HG02623 (cell line): Measurements from ENCODE around the gene RPSA.
A peak's percentile ranks its signal among the peaks of the same experiment; 100 is the strongest.
"Not testable (repeated sequence)": the region's sequence is repeated elsewhere in the genome, so short reads cannot be mapped to it uniquely, and the experiment has no call there.

Experiments used
- ATAC-seq: cut with Tn5 transposase; IDR thresholded peaks from one replicate; pipeline ENCODE4 v1.9.1; 2021; ENCODE audit warnings: moderate library complexity; ENCODE audit not compliant: unreplicated experiment

The RPSA gene

DNA sequence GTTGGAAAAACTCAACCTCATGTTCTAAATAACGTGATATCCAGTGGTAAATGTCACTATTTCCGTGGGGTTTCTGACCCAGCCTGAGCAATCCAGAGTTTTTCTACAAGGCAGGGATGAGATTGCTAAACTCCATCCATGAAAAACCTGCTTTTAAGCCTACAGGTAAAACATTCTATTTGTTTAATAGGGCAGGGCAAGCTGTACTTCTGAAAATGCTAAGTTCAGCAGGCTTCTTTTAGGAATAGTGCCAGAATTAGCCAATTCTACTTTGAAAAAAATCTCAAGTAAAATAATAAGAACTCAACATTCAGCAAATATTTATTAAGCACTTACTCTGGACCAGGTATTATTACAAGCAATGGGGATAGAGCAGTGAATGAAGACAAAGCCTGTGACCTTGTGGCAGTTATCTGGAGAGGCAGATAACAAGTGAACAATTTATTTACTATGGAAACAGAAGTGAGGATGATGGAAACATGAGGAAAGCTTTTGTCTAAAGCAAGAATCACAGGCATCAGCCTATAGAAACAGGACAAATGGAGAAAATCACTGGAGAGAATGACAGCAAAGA is 13.3 kb downstream of the RPSA start:
- ATAC-seq, result no peak

GRCh38 chr3:39420543-39420942 is 14.0 kb downstream of the RPSA start:
- no peak for ATAC-seq

- ATAC-seq, result no peak
Measured at GRCh38 chr3:39423436-39423970, 17.0 kb downstream of the RPSA start.

DNA sequence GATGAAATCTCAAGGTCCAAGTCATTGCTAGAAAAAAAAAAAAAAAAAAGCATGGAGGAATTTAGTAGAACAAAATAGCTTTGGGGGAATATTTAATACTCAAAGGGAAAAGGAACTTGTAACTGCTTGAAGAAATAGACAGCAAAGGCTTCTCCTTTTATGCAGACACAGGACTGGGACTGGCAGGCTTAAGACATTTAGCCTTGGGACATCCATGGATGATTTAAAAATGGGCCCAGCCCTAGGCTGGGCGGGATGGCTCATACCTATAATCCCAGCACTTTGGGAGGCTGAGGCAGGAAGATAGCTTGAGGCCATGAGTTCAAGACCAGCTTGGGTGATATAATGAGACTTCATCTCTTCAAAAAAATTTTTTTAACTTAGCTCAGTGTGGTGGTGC is 19.8 kb downstream of the RPSA start:
- ATAC-seq, result no peak

DNA sequence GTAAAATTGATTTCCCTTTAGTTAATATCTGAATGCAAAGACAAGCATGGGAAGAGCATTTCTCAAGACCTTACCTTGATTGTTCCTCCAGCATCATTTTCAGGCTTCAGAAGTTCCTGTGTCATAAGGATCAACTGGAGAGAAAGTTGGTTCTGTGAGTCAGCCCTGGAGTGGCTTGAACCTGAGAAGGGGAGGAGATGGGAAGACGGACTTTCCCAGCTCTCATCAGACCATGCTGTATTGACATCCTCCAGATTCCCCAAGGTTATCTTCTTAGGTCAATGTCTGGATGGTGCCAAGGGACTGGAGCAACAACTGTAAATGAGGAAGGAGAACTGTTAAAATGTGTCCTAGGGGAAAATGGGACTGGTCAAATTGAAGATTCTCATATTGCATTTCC is 21.0 kb downstream of the RPSA start:
- no peak for ATAC-seq

- no peak for ATAC-seq
Measured at GRCh38 chr3:39428745-39429201, 22.3 kb downstream of the RPSA start.

DNA sequence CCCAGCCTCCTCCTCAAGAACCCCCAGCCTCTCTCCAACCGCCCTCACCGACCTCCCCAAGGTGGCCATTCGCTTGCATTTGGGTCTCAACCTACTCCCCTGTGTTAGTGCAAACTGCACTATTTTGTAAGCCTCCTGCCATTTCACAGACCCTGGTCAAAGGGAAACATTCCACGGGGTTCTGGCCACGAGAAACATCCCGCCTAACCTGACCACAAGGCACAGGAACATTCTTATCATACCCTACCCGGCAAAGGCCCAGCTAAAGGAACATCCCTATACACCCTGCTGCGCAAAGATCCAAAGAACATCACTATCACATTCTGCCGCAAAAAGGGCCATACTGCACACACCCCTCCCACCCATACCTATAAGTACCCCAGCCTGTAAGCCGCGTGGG is 22.9 kb downstream of the RPSA start:
- no peak for ATAC-seq

DNA sequence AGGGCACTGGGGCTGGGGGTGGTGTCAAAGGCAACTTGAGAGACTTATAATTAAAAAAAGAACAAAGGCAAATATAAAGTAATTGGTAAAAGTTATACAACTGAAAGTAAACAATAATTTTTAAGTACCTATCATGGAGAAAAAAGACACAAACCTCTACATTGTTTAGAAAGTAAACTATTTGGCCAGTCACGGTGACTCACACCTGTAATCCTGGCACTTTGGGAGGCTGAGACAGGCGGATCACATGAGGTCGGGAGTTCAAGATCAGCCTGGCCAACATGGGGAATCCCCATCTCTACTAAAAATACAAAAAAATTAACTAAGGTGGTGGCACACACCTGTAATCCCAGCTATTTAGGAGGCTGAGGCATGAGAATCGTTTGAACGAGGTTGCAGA is 25.8 kb downstream of the RPSA start:
- no peak for ATAC-seq

DNA sequence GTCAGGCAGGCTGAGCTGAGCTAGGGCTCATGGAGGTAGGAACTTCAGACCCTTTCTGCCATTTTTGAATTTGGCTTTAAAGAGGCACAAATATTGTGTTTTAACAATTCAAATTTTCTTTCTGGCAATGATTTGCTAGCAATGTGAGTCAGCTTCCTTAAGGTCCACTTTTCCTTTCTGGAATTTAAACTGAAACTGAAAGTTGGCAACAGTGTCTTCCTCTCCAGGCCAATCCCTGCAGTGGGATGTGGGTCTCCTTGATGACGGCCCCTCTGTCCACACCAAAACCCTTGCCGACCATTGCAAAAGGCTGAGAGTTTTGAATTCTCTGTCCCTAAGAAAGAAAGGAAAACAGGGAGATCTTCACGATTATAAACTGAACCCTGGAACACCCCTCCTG is 27.1 kb downstream of the RPSA start:
- no peak for ATAC-seq

DNA sequence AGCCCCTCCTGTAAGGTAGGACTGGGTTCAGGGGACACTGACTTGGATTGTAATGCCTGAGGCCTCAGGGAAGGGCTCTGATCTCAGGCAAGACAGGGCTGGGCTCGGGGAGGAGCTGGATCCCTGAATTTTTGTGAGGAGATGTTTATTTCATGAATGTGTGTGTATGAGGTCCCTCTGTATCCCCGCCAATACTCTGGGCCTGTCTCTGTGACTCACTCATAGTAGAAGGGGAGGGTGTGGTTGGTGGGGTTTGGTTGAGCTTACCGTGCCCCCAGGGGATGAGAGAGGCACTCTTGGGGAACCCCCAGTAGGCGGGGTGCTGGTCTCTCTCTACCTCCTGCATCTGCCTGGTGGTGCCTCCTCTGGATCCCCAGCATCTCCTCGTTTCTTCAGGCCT is 28.1 kb downstream of the RPSA start:
- ATAC-seq, result no peak

DNA sequence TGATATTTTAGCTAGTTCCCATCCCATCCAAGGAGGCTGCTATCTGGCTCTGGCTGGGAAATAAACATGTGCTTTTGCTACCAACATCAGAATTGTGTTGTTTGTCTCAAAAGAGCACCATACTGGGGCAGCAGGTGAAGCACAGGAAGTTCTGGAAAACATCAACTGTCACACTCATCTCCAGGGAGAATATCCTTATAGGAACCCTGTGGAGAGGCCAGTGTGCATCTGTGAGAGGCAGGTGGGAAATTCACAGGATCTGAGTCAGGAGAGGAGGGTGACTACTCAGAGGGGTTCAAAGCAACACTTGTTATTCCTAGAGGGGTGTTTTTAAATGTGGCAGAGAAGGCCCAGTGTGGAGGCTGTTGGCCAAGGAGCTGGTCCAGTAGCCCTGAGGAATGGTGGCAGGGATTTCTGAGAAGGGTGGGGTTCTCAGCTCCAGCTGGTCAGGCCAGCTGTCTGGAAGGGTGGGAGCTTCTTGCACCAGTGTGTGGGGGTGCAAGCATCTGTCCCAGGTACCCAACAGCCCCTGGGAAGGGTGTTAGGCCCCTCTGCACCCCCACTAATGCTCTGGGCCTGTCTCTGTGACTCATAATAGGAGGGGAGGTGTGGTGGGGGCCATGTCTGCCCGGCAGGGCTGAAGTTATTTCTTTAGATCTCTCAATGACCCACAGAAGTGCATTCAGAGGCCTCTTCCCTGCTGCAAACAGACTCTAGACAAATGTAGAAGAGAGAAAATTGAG is 28.7 kb downstream of the RPSA start:
- no peak for ATAC-seq

DNA sequence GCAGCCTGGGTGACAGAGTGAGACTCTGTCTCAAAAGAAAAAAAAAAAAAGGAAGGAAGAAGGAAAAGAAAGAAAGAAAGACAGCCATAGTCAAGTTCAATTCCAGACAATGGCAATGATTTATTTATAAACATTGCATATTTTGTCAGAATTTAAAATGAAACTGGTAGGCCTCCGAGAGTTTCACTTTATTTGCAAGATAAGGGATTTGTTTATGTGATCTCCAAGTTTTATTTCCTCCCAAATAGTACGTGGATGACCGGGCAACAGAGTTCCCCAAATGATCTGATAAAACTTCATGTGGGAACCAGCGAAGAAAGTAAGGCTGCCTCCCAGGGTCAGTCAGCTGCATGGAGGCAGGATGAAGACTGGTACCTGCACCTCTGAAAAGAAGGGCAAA is 32.4 kb downstream of the RPSA start:
- no peak for ATAC-seq

DNA sequence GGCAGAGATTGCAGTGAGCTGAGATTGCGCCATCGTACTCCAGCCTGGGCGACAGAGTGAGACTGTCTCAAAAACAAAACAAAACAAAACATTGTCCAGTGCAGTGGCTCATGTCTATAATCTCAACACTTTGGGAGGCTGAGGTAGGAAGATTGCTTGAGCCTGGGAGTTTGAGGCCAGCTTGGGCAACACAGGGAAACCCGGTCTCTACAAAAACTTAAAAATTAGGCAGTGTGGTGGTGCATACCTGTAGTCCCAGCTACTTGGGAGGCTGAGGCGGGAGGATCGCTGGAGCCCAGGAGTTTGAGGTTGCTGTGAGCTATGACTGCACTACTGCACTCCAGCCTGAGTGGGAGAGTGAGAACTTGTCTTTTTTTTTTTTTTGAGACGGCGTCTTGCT is 33.8 kb downstream of the RPSA start:
- no peak for ATAC-seq

DNA sequence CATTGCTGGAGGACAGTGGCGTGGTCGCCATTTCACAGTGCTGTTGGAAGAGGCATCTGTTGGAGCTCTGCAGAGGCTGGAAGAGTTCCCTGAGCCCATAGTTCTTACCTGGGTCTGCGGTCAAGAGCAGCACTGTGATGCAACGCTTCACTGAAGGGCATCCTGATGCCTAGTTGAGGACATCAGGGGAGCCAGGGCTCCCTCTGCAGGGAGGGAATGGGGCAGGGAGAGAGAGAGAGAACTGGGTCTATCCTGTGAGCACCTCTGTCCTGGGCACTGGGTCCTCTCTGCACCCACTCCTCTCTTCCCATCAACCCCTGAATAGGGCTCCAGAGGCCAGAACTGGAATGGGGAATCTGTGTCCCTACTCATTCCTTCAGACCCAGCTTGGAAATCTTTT is 37.0 kb downstream of the RPSA start:
- ATAC-seq, result no peak

- ATAC-seq, result no peak
Measured at GRCh38 chr3:39445927-39446326, 39.4 kb downstream of the RPSA start.

DNA sequence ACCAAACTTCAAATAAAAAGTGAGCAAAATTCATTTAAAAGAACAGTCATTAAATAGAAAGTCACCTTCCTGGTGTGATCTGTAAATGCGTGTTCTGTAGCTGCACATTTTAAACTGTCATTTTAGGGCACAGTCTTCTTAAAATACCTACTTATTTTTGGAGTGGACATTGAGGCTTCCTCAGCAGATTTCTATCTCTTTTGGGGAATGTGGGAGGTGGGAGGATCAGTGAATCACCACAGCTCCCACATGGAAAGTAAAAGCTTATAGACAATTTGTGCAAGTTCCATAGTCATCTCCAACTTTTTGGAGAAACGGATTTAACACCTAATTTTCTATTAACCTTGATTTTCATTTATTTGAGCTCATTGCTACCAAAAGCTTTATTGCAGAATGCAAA is 39.9 kb downstream of the RPSA start:
- no peak for ATAC-seq

- ATAC-seq, result peak; percentile 73
Measured at GRCh38 chr3:39447637-39448483, 41.3 kb downstream of the RPSA start.

DNA sequence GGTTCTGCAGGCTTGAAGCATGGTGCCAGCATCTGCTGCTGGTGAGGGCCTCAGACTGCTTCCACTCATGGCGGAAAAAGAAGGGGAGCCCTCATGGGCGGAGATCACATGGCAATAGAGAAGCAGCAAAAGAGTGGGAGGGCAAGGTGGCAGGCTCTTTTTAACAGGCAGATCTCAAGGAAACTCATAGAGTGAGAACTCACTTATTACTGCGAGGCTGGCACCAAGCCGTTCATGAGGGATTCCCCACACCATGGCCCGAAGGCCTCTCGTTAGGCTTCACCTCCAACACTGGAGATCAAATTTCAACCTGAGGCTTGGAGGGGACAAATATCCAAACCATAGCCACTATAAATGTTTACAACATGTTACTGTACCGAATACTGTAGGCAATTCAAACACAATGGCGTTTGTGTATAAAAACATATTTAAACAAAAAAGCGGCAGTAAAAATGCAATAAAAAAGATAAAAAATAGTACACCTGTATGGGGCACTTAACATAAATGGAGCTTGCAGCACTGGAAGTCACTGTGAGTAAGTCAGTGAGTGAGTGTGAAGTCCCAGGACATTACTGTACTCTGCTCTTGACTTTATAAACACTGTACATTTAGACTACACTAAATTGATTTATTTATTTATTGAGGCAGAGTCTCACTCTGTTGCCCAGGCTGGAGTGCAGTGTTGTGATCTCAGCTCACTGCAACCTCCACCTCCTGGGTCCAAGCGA is 42.1 kb downstream of the RPSA start:
- no peak for ATAC-seq

- no peak for ATAC-seq
Measured at GRCh38 chr3:39449796-39450195, 43.3 kb downstream of the RPSA start.

- ATAC-seq, result no peak
Measured at GRCh38 chr3:39453134-39453533, 46.6 kb downstream of the RPSA start.

DNA sequence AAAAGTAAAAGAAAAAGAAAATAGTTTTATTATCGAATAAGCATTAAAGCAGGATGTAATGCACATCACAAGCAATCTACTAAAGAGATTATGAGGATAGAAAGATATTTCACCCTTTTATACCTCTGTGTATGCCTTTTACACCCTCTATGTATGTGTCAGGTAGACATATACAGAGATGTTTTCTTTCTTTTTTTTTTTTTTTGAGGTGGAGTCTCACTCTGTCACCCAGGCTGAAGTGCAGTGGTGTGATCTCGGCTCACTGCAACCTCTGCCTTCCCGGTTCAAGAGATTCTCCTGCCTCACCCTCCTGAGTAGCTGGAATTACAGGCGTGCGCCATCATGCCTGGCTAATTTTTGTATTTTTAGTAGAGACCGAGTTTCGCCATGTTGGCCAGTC is 47.4 kb downstream of the RPSA start:
- not testable (repeated sequence) for ATAC-seq
